Measurements from ENCODE around the gene MED16.

DNA sequence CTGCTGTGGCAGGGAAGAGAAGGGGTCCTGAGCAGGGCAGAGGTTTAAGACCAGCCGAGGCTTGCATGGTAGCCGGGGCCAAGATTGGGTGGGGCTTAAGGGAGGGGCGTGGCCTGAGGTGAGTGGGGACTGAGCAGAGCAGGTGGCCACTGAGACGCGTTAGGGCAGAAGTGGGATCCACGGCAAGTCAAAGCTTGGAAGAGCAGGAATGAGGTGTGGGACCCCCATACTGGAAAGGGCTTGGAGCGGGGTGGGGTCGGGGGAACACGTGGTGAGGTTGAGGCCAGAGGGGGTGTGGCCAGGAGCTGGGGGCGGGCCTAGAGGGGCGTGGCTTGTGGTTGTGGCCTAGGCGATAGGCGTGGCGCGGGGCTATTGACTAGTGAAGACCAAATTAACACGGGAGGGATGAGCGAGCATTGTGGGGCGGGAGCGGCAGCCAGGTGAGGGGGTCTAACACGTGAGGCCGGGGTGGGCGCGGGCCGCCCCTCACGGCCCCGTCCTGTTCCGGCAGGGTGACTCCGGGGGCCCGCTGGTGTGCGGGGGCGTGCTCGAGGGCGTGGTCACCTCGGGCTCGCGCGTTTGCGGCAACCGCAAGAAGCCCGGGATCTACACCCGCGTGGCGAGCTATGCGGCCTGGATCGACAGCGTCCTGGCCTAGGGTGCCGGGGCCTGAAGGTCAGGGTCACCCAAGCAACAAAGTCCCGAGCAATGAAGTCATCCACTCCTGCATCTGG, 30.2 kb downstream of the MED16 start:
- TF ChIP-seq POLR2A (IDR thresholded peaks at IDR 0.05), result no peak
- TF ChIP-seq, protein P1, sequence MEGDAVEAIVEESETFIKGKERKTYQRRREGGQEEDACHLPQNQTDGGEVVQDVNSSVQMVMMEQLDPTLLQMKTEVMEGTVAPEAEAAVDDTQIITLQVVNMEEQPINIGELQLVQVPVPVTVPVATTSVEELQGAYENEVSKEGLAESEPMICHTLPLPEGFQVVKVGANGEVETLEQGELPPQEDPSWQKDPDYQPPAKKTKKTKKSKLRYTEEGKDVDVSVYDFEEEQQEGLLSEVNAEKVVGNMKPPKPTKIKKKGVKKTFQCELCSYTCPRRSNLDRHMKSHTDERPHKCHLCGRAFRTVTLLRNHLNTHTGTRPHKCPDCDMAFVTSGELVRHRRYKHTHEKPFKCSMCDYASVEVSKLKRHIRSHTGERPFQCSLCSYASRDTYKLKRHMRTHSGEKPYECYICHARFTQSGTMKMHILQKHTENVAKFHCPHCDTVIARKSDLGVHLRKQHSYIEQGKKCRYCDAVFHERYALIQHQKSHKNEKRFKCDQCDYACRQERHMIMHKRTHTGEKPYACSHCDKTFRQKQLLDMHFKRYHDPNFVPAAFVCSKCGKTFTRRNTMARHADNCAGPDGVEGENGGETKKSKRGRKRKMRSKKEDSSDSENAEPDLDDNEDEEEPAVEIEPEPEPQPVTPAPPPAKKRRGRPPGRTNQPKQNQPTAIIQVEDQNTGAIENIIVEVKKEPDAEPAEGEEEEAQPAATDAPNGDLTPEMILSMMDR (IDR thresholded peaks at IDR 0.05), result no peak

All from adrenal gland (tissue), 5 donors.